ENCODE results near the gene TSHB. TPM values are rescaled to one million over a fixed set of nuclear protein-coding genes. Genes with fewer than 3 reads are reported as not detected.

Gene TSHB
- total RNA-seq, 2 donors from 2014 or later = not detected

GRCh38 chr1:115074839-115075534, 45.4 kb downstream of the TSHB start:
- Histone ChIP-seq H3K36me3 (replicated peaks in 1 of 2; ENCODE audit: insufficient read depth in 1 of 2, low read depth in 2 of 2) (no peaks in the 10 kb centered on the region), H3K27ac (no peak overlapping the region), H3K4me1 (peaks cover 6% of the 10 kb centered on the region), H3K27me3 (no peaks in the 10 kb centered on the region), H3K4me3 (no peak overlapping the region), H3K9me3 (no peaks in the 10 kb centered on the region)
- no peak for TF ChIP-seq POLR2A (IDR thresholded peaks at IDR 0.05)
- TF ChIP-seq CTCF (IDR thresholded peaks at IDR 0.05) = no peak
- ATAC-seq = no peak
- DNase-seq = no peak
- WGBS, 2 donors = 58 to 69% methylated on average over 8 to 11 of the region's 11 CpGs
- intact Hi-C loops (cut with DNase I) = no loop called here

- no peaks in the 10 kb centered on the region for H3K27me3 ChIP-seq
- ATAC-seq (no peak), DNase-seq (no peak)
- intact Hi-C loops (cut with DNase I) = no loop called here
- H3K27ac ChIP-seq = no peak overlapping the region
- no peak overlapping the region for H3K4me3 ChIP-seq
- TF ChIP-seq CTCF (IDR thresholded peaks at IDR 0.05) = no peak
- TF ChIP-seq POLR2A (IDR thresholded peaks at IDR 0.05) = no peak
- no peaks in the 10 kb centered on the region for H3K9me3 ChIP-seq
- H3K4me1 ChIP-seq = no peaks in the 10 kb centered on the region
- WGBS, 2 donors = 76 to 77% methylated on average over 4 of the region's 4 CpGs
- H3K36me3 ChIP-seq (replicated peaks in 1 of 2; ENCODE audit: insufficient read depth in 1 of 2, low read depth in 2 of 2) = no peaks in the 10 kb centered on the region
Observed at GRCh38 chr1:115076384-115076915, 46.8 kb downstream of the TSHB start.

GRCh38 chr1:115077286-115077983, 47.8 kb downstream of the TSHB start:
- intact Hi-C loops (cut with DNase I) = no loop called here
- H3K27ac ChIP-seq = no peak overlapping the region
- no peak for DNase-seq
- TF ChIP-seq CTCF (IDR thresholded peaks at IDR 0.05) = no peak
- TF ChIP-seq POLR2A (IDR thresholded peaks at IDR 0.05) = no peak
- H3K4me3 ChIP-seq = no peak overlapping the region
- H3K27me3 ChIP-seq = no peaks in the 10 kb centered on the region
- no peaks in the 10 kb centered on the region for H3K9me3 ChIP-seq
- ATAC-seq = no peak
- 73 to 75% methylated on average over 5 of the region's 5 CpGs for whole genome bisulfite sequencing, 2 donors
- no peaks in the 10 kb centered on the region for H3K4me1 ChIP-seq
- H3K36me3 ChIP-seq (replicated peaks in 1 of 2; ENCODE audit: insufficient read depth in 1 of 2, low read depth in 2 of 2) = no peaks in the 10 kb centered on the region

- WGBS, 2 donors = 81 to 95% methylated on average over 1 of the region's 1 CpG
- Histone ChIP-seq H3K27ac (no peak overlapping the region), H3K4me1 (no peaks in the 10 kb centered on the region), H3K4me3 (no peak overlapping the region), H3K27me3 (no peaks in the 10 kb centered on the region), H3K36me3 (replicated peaks in 1 of 2; ENCODE audit: insufficient read depth in 1 of 2, low read depth in 2 of 2) (no peaks in the 10 kb centered on the region), H3K9me3 (no peaks in the 10 kb centered on the region)
- TF ChIP-seq POLR2A (IDR thresholded peaks at IDR 0.05) (no peak), CTCF (IDR thresholded peaks at IDR 0.05) (no peak)
- intact Hi-C loops (cut with DNase I) = no loop called here
- no peak for DNase-seq
- no peak for ATAC-seq
Observed at GRCh38 chr1:115077984-115078330, 48.3 kb downstream of the TSHB start.
